Bronchus fibroblast of lung (primary cell): Measurements from ENCODE around the gene STMN3. TPM values are rescaled to one million over a fixed set of nuclear protein-coding genes. Genes with fewer than 3 reads are reported as not detected.

ENCODE experiments used
- total RNA-seq: library from RNA; depleted of rRNA; stranded (reverse); fragments of >200 nt; gene quantifications from 2 replicates; pipeline ENCODE4 v1.2.3, GENCODE V29; 2015

Gene STMN3
- total RNA-seq: 62.0 and 67.4 TPM in 2 replicates

GRCh38 chr20:63653041-63653973 lies at the start of gene STMN3:
Gene STMN3, minus strand, starts transcription at chr20:63653424. Its CDS starts 79 bp downstream, at chr20:63653345.

DNA sequence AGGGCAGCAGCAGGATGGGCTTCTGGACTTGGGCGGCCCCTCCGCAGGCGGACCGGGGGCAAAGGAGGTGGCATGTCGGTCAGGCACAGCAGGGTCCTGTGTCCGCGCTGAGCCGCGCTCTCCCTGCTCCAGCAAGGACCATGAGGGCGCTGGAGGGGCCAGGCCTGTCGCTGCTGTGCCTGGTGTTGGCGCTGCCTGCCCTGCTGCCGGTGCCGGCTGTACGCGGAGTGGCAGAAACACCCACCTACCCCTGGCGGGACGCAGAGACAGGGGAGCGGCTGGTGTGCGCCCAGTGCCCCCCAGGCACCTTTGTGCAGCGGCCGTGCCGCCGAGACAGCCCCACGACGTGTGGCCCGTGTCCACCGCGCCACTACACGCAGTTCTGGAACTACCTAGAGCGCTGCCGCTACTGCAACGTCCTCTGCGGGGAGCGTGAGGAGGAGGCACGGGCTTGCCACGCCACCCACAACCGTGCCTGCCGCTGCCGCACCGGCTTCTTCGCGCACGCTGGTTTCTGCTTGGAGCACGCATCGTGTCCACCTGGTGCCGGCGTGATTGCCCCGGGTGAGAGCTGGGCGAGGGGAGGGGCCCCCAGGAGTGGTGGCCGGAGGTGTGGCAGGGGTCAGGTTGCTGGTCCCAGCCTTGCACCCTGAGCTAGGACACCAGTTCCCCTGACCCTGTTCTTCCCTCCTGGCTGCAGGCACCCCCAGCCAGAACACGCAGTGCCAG lies 43.6 kb upstream of the STMN3 start, which contains the start of gene TNFRSF6B:
Gene TNFRSF6B, plus strand, starts transcription at position 25 of the 729 bp plus-strand sequence. Its CDS starts 116 bp downstream, at position 141.

GRCh38 chr20:63657937-63658748 lies 4.9 kb upstream of the STMN3 start, which contains the start of gene RTEL1:
Gene RTEL1, plus strand, starts transcription at chr20:63658312. Its CDS starts 1,091 bp downstream, at chr20:63659403.

GRCh38 chr20:63626424-63627128 lies 26.6 kb downstream of the STMN3 start, which contains the start of gene GMEB2:
Gene GMEB2, minus strand, starts transcription at chr20:63627101. Its CDS starts 7,704 bp downstream, at chr20:63619397.

Other genes with a start within 250 kb of the STMN3 start
- not detected in 2 replicates for gene KCNQ2, start 180.8 kb downstream of the STMN3 start, total RNA-seq
- gene EEF1A2, start 154.3 kb downstream of the STMN3 start, total RNA-seq: 0.30 and 0.67 TPM in 2 replicates
- 259 and 266 TPM in 2 replicates for gene PPDPF, start 132.7 kb downstream of the STMN3 start, total RNA-seq
- gene PTK6, start 116.0 kb downstream of the STMN3 start, total RNA-seq: not detected in 2 replicates
- not detected in 2 replicates for gene SRMS, start 105.7 kb downstream of the STMN3 start, total RNA-seq
- 0.50 and 1.0 TPM in 2 replicates for gene FNDC11, start 99.3 kb downstream of the STMN3 start, total RNA-seq
- 21.1 and 26.2 TPM in 2 replicates for gene HELZ2, start 79.2 kb downstream of the STMN3 start, total RNA-seq
- 9.2 and 10.9 TPM in 2 replicates for gene GMEB2, start 26.3 kb downstream of the STMN3 start, total RNA-seq
- gene RTEL1, start 4.9 kb upstream of the STMN3 start, total RNA-seq: 14.9 and 20.7 TPM in 2 replicates
- 227 and 246 TPM in 2 replicates for gene TNFRSF6B, start 43.2 kb upstream of the STMN3 start, total RNA-seq
- gene ARFRP1, start 54.6 kb upstream of the STMN3 start, total RNA-seq: 36.8 and 41.2 TPM in 2 replicates
- 24.7 and 30.9 TPM in 2 replicates for gene ZGPAT, start 54.6 kb upstream of the STMN3 start, total RNA-seq
- gene LIME1, start 83.2 kb upstream of the STMN3 start, total RNA-seq: 5.2 and 6.7 TPM in 2 replicates
- gene SLC2A4RG, start 86.4 kb upstream of the STMN3 start, total RNA-seq: 88.3 and 91.0 TPM in 2 replicates
- 1.2 and 1.5 TPM in 2 replicates for gene ZBTB46, start 177.8 kb upstream of the STMN3 start, total RNA-seq
- gene ABHD16B, start 208.1 kb upstream of the STMN3 start, total RNA-seq: not detected in 2 replicates
- 124 and 128 TPM in 2 replicates for gene TPD52L2, start 211.8 kb upstream of the STMN3 start, total RNA-seq
- gene DNAJC5, start 241.7 kb upstream of the STMN3 start, total RNA-seq: 23.8 and 27.4 TPM in 2 replicates